ENCODE results near the gene PRSS56.

PRSS56 gene

DNA sequence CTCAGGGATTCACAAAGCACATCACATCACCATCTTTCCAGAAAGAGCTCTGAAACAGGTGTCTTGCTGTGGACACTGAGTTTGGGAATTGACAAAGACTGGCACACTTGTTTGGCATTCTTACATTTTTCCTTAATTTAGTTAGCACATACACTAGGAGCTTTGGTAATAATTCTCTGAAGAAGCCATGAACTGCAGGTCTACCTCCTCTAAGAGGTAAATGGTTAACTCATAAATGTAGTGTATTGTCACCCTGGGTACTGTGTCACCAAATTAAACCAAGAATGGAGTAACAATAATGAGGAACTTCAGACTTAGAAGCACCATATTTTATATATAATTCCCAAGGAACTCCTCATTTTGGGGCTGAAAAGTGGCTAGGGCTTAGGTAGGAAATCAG, 52.9 kb downstream of the PRSS56 start:
- DNase-seq (ENCODE audit: low read depth in 2 of 2): no peak

DNA sequence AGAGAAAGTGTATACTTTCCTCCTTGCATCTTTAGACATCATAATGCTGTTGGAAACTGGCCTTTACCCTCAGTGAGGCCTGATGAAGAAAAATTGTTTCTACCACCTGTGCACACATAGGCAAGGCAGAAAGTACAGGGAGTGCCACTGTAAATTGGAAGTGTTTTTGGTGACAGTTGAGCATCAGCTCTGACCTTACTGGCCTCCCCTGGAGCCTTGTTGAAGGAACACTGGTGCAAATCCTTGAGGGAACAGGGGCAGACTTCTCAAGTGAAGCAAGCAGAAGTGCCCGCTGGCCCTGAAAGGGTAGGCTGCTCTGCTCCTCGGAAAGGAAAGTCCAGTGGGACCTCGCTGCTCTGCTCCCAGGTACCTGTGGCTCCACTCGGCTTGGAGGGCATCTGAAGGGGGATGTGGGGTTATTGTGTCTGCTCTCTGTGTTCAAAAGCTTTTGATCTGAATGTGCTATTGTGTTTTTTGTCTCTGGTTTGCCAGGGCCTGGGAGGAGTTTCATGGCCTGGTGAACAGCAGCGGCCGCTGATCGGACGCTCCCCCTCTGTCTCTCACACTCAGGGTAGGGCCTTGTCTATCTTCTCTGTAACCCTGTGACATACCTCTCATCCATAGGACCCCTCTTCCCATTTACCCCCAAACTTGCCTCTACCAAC, 53.7 kb downstream of the PRSS56 start:
- DNase-seq (ENCODE audit: low read depth in 2 of 2): no peak

DNA sequence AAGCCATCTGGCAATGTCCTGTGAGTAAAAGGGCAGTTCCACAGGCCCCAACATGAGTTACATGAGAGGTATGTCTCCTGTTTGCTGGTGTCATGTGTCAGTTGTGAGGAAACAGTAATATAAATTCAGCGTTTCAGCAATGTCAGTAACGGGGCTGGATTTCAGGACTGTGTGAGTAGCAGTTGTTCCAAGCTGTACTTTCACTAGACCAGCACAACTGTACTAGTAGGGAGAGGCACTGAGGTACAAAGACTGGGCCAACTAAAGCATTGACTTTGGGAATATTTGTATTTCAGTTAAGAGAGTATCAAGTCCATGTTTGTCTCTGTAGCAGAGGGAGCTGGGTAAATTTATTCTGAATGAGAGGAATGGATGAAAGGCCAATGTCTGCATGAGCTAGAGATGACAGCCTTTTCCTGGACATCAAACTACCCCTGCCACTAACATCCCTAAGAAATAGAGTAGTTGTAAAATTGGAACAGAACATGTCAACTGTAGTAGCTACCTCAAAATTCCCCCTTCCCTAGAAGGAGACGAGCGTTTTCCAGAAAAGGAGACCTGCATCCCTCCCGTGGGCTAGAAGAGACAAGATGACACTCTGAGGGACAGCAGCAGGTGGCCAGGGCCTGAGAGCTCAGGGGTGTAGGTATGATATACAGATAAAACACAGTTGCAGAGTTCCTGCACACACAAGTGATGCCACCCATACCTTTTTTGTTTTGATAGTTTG, 54.7 kb downstream of the PRSS56 start:
- DNase-seq (ENCODE audit: low read depth in 2 of 2): no peak

Data from stimulated activated CD8-positive, alpha-beta memory T cell treated with anti-CD3 and anti-CD28 coated beads, Interleukin-2, amount 100 ng/mL, for 48 hours (primary cell).